Measurements from ENCODE around the gene PXDN.

DNA sequence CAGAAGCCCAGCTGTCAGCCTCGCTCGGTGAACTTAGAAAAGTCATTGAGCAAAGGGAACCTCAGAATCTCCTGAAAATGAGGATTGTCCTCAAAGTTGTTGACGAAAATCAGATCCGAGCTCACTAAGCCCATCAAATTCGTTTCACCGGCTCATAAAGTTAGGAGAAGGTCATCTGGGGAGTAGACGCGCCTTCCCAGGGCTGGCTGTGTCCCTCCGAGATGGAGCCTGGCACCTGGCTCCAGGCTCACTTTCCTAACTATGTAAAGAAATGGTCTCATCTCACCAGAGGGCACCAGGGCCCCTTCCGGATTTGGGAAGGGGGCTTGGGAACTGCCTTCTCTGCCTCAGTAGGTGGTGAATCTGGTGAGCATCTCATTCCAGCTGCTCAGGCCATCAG, 145.5 kb downstream of the PXDN start:
- TF ChIP-seq, protein P1, sequence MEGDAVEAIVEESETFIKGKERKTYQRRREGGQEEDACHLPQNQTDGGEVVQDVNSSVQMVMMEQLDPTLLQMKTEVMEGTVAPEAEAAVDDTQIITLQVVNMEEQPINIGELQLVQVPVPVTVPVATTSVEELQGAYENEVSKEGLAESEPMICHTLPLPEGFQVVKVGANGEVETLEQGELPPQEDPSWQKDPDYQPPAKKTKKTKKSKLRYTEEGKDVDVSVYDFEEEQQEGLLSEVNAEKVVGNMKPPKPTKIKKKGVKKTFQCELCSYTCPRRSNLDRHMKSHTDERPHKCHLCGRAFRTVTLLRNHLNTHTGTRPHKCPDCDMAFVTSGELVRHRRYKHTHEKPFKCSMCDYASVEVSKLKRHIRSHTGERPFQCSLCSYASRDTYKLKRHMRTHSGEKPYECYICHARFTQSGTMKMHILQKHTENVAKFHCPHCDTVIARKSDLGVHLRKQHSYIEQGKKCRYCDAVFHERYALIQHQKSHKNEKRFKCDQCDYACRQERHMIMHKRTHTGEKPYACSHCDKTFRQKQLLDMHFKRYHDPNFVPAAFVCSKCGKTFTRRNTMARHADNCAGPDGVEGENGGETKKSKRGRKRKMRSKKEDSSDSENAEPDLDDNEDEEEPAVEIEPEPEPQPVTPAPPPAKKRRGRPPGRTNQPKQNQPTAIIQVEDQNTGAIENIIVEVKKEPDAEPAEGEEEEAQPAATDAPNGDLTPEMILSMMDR (IDR thresholded peaks at IDR 0.05), result no peak
- no peak for TF ChIP-seq POLR2A (IDR thresholded peaks at IDR 0.05)

All from esophagus squamous epithelium (tissue), 4 donors.